ENCODE data around the gene SARDH. TPM values are rescaled to one million over a fixed set of nuclear protein-coding genes. Genes with fewer than 3 reads are reported as not detected.

SARDH gene
- polyA plus RNA-seq, 1 donor (not counting 4 experiments of a cell fraction or from before 2014, with no cell fraction given), result 0.03 TPM

DNA sequence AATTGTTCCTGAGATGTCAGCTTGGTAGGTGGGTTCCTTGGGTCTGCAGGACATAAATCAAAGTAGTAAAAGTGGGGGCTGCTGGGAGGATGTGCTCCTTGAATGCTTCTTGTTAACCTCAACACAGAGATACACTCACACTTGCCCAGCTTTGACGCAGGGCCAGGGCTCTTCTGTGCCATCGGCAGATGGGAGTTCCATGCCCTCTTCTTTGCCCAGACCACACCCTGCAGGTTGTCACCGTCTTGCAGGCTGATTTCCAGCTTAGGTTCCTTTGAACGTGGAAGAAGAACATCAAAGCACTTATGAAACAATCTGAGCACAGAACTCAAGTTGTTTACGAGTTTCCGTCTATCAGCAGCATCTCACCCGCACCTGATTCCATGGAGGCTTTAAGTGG is 91.0 kb downstream of the SARDH start:
- H3K9me3 ChIP-seq (ENCODE audit: control insufficient read depth, low read depth, low read length), result no peaks in the 10 kb centered on the region
- H3K36me3 ChIP-seq (ENCODE audit: control insufficient read depth in 2 of 2, extremely low read depth in 1 of 2, insufficient read depth in 2 of 2, low read length in 2 of 2), result no peaks in the 10 kb centered on the region
- H4K20me1 ChIP-seq (ENCODE audit: control insufficient read depth, extremely low read depth, insufficient read depth, low read length), result no peaks in the 10 kb centered on the region
- no peaks in the 10 kb centered on the region for H3K4me1 ChIP-seq (ENCODE audit: control insufficient read depth, extremely low read depth, insufficient read depth, low read length)
- dilution Hi-C loops (cut with MboI; ENCODE audit: extremely low pct_ligation_motif_present, low sequenced_read_pairs), result no loop called here
- no peaks in the 10 kb centered on the region for H3K79me2 ChIP-seq (ENCODE audit: control insufficient read depth, insufficient read depth, low read length)
- no peak overlapping the region for H3K4me3 ChIP-seq (ENCODE audit: control insufficient read depth in 2 of 3, extremely low read depth in 1 of 3, insufficient read depth in 2 of 3, low read depth in 1 of 3, low read length in 3 of 3)
- DNase-seq (ENCODE audit: low read depth, low spot score) (no peak), FAIRE-seq (no peak)
- peaks cover 15% of the 10 kb centered on the region for H3K27me3 ChIP-seq (ENCODE audit: control insufficient read depth, extremely low read depth, insufficient read depth, low read length)
- no peak overlapping the region for H3K27ac ChIP-seq (ENCODE audit: control insufficient read depth, insufficient read depth, low read length)
- H2AFZ ChIP-seq (ENCODE audit: control insufficient read depth, low read length), result no peak overlapping the region
- no peaks in the 10 kb centered on the region for H3K9me1 ChIP-seq (ENCODE audit: control insufficient read depth, extremely low read depth, insufficient read depth, low read length)
- no peak overlapping the region for H3K4me2 ChIP-seq (ENCODE audit: control insufficient read depth, extremely low read depth, insufficient read depth, low read depth, low read length)
- TF ChIP-seq CTCF (optimal IDR thresholded peaks at IDR 0.05 in 1 of 3, IDR thresholded peaks at IDR 0.05 in 1 of 3, conservative IDR thresholded peaks at IDR 0.05 in 1 of 3; ENCODE audit: extremely low read depth in 1 of 3, insufficient read depth in 2 of 3, low read length in 3 of 3), result no peak
- TF ChIP-seq EZH2 (IDR thresholded peaks at IDR 0.05; ENCODE audit: low read length), result no peak
- no peak overlapping the region for H3K9ac ChIP-seq (ENCODE audit: control insufficient read depth, extremely low read depth, insufficient read depth, low read length)

- Histone ChIP-seq H3K4me2 (ENCODE audit: control insufficient read depth, extremely low read depth, insufficient read depth, low read depth, low read length) (no peak overlapping the region), H3K4me3 (ENCODE audit: control insufficient read depth in 2 of 3, extremely low read depth in 1 of 3, insufficient read depth in 2 of 3, low read depth in 1 of 3, low read length in 3 of 3) (no peak overlapping the region), H3K9me1 (ENCODE audit: control insufficient read depth, extremely low read depth, insufficient read depth, low read length) (no peaks in the 10 kb centered on the region), H3K9ac (ENCODE audit: control insufficient read depth, extremely low read depth, insufficient read depth, low read length) (no peak overlapping the region), H3K79me2 (ENCODE audit: control insufficient read depth, insufficient read depth, low read length) (no peaks in the 10 kb centered on the region), H2AFZ (ENCODE audit: control insufficient read depth, low read length) (no peak overlapping the region), H4K20me1 (ENCODE audit: control insufficient read depth, extremely low read depth, insufficient read depth, low read length) (no peaks in the 10 kb centered on the region), H3K27ac (ENCODE audit: control insufficient read depth, insufficient read depth, low read length) (no peak overlapping the region), H3K36me3 (ENCODE audit: control insufficient read depth in 2 of 2, extremely low read depth in 1 of 2, insufficient read depth in 2 of 2, low read length in 2 of 2) (no peaks in the 10 kb centered on the region), H3K27me3 (ENCODE audit: control insufficient read depth, extremely low read depth, insufficient read depth, low read length) (peaks cover 15% of the 10 kb centered on the region), H3K4me1 (ENCODE audit: control insufficient read depth, extremely low read depth, insufficient read depth, low read length) (no peaks in the 10 kb centered on the region), H3K9me3 (ENCODE audit: control insufficient read depth, low read depth, low read length) (no peaks in the 10 kb centered on the region)
- dilution Hi-C loops (cut with MboI; ENCODE audit: extremely low pct_ligation_motif_present, low sequenced_read_pairs), result no loop called here
- FAIRE-seq, result no peak
- DNase-seq (ENCODE audit: low read depth, low spot score), result no peak
- TF ChIP-seq EZH2 (IDR thresholded peaks at IDR 0.05; ENCODE audit: low read length) (no peak), CTCF (optimal IDR thresholded peaks at IDR 0.05 in 1 of 3, IDR thresholded peaks at IDR 0.05 in 1 of 3, conservative IDR thresholded peaks at IDR 0.05 in 1 of 3; ENCODE audit: extremely low read depth in 1 of 3, insufficient read depth in 2 of 3, low read length in 3 of 3) (no peak)
These were observed 93.0 kb downstream of the SARDH start for GRCh38 chr9:133645021-133645765.

Measured in keratinocyte (primary cell).